HEK293T (cell line): ENCODE results near the gene CAMK2G.

ENCODE experiments used
- BHLHE40 ChIP-seq: fragments of 450-650 bp; IDR thresholded peaks from 2 replicates; pipeline ENCODE4 v1.6.1; 2016; ENCODE audit warnings: mild to moderate bottlenecking, moderate library complexity, borderline replicate concordance
- ELF4 ChIP-seq: fragments of 450-650 bp; IDR thresholded peaks from 2 replicates; pipeline ENCODE4 v1.6.1; 2017; ENCODE audit warnings: antibody characterized with exemption
- HDGF ChIP-seq: fragments of 450-650 bp; IDR thresholded peaks from 2 replicates; pipeline ENCODE4 v1.6.1; 2017; ENCODE audit warnings: antibody characterized with exemption, borderline replicate concordance
- LEF1 ChIP-seq: fragments of 450-650 bp; IDR thresholded peaks from 2 replicates; pipeline ENCODE4 v1.6.1; 2017; ENCODE audit warnings: mild to moderate bottlenecking, borderline replicate concordance

GRCh38 chr10:73887294-73888039, 13.1 kb upstream of the CAMK2G start:
- TF ChIP-seq LEF1 (no peak), ELF4 (no peak), BHLHE40 (no peak), HDGF (no peak)
